NCI-H1694 (cell line): Measurements from ENCODE around the gene GC.
A peak's percentile ranks its signal among the peaks of the same experiment; 100 is the strongest.
"Not testable (repeated sequence)": the region's sequence is repeated elsewhere in the genome, so short reads cannot be mapped to it uniquely, and the experiment has no call there.

ENCODE experiments used
- DNase-seq: peaks from one replicate; lab custom pipeline; 2025; lab: John Stamatoyannopoulos, UW

Gene GC

DNA sequence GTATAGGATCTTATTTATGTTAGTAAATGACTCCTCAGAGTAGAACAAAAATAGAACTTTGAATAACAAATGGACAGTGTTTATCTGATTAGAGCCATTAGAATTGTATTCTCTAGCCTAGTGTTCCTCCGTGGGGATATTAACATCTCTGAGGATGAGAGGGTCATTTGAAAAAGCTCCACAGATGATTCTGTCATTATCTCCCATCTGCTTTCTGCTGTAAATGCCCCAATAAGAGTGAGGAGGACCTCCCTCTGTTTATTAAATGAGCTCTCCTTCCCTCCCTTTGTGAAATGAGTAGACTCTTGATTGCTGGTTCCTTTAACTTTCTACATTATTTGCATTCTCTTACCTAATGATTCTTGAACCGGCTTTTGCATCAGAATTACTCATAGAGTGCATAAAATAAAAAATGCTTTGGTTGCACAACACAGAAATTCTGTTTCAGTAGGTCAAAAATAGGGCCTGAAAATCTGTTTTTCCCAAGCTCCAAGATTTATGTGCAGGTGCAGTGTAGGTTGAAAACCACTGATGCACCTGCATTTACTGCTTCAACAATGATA lies 18.0 kb downstream of the GC start:
- DNase-seq: no peak

DNA sequence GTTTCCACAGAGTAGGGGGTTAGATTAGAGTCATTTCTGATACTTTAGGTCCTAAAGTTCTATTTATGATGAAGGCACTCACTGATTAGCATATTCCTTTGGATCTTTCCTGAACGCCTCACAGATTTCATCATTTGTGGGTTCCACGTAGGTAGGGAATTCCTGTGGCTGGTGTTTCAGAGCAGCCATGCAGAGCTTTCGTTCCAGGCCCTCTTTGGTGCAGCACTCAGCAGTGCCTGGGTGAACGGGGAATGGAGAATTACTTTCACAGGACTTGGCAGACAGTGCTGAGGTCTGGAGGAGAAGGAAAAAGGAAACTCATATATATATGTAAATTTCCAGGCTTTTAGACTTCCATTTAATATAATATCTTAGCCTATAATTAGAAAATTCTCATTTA lies 18.5 kb downstream of the GC start:
- DNase-seq: no peak

- DNase-seq: no peak
These were observed 31.4 kb downstream of the GC start for GRCh38 chr4:71752383-71753042.

- no peak for DNase-seq
These were observed 34.8 kb downstream of the GC start for GRCh38 chr4:71749008-71749594.

DNA sequence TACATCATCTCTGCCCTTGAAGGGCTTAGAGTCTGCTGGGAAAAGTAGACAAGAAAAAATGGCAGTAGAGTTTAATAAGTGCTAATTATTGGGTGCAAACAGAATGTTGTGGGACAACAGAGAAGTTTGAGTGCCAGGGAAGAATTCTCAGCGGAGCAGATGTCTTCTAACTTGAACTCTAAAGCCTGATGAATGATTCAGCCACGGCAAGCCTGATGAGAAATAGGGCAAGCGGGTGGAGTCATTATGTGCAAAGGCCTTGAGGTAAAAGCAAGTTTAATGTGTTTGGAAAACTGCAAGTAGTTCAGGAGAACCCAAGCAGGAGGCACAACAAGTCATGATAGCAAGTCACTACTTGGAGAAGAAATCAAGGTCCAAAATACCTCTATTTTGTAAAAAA lies 37.5 kb downstream of the GC start:
- no peak for DNase-seq

GRCh38 chr4:71738782-71739181 lies 45.1 kb downstream of the GC start:
- not testable (repeated sequence) for DNase-seq

GRCh38 chr4:71732706-71733105 lies 51.2 kb downstream of the GC start:
- peak; percentile 13 for DNase-seq

- no peak for DNase-seq
These were observed 51.8 kb downstream of the GC start for GRCh38 chr4:71732066-71732465.

DNA sequence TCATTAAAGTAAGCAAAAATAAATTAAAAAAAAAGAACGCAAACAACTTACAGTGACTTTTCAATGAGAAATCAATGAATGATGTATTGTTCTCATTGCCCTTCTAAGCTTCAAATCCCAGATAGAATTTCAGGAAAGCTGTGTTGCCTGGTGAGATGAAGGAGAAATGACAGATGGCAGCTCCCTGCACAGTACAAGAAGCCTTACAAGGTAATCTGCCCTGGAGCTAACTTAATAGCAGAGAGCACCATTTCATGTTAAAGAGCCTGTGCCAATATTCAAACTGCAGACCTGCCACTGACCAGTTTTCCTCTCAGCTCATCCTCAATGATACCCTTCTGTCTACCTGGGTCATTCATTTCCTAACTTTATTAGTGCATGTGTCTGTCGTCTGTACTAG lies 54.0 kb downstream of the GC start:
- no peak for DNase-seq

DNA sequence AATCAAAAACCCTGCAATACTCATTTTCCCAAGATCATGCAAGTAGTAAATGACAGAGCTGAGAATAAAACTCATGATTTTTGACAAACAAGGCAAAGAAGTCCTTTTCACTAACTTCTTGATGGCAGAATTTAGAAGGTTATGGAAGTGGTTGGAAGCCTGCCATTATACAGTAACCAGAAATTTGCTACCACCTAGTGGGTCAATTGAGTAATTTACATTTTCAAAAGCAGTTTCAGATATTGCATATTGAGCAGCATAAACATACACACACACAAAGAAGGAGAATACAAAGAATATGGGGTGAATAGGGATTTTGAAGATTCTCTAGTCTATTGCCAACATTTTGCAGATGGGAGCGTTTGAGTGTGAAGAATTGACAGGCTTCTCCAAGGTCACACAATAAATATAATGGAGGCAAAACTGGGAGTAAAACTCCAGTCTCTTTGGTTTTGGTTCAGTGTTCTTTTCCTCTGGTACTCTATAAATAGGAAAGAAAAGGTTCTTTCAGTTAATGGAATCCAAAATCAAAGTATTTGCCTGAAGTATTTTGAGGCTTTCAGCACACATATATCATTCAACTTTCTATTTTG lies 70.2 kb downstream of the GC start:
- peak; percentile 22 for DNase-seq

GRCh38 chr4:71711985-71712348 lies 71.9 kb downstream of the GC start:
- no peak for DNase-seq

DNA sequence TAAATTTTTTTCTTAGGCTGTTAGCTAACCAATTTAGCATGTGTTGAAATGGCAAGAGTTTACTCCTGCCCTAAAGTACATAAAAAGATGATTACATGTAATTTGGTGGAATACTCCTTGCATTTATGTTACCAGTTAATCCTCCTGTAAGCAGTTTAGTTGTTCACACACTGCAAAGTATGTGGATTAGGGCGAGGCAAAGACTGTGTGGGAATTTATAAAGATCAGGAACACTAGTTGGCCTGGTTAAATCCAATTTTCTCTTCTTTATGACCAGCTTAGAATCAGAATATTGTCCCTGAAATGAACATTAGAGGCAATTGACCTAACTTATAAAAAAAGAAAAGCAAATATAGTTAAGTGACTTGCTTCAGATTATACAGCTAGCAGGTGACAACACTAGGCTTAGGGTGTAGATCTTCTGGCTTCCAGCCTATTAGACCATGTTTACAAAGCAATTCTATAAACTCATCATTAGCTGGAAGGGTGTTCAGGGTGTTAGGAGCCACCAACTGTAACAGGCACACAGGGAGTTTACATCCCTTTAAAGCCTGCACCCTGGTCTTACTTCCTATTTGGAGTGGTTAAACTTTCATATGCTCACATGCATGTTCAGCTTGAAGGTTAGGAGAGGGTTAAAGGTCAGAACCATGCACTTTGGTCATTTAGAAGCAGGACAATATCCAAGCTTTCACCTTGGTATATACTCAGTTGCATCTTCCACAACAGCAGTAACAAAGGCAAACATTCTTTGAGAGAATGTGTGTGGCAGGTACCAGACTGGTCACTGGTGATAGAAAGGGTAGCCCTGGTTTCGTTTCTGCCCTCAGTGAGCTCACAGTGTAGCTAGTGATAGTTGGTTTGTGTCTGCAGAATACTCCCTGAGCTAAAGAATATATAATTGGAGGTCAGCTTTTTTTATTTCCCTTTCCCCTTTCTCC lies 72.6 kb downstream of the GC start:
- DNase-seq: no peak

DNA sequence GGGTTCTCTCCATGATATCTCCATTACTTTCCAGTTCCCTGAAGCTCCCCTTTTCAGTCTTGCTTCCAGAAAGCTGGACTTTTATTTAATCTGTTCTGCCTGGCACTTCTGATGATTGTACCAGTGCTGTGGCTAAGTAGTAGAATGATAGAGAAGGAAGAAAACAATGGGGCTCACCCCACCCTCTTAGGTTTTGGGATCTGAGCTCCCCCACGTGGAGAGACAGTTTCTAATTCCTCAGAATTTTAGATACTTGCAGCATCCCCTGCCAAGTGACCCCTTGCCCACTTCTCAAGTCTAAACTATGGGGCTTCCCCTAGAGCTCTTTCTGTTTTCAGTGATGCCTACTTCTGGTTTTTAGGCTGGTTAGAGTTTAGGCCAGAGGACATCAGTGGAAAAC lies 73.9 kb downstream of the GC start:
- DNase-seq: no peak

GRCh38 chr4:71698141-71698540 lies 85.7 kb downstream of the GC start:
- no peak for DNase-seq

GRCh38 chr4:71697031-71697430 lies 86.8 kb downstream of the GC start:
- DNase-seq: no peak

GRCh38 chr4:71694961-71695360 lies 88.9 kb downstream of the GC start:
- no peak for DNase-seq

GRCh38 chr4:71692963-71693362 lies 90.9 kb downstream of the GC start:
- DNase-seq: no peak

- DNase-seq: no peak
These were observed 91.7 kb downstream of the GC start for GRCh38 chr4:71692198-71692597.
